ENCODE data around the gene FRMD4B.

Gene FRMD4B

DNA sequence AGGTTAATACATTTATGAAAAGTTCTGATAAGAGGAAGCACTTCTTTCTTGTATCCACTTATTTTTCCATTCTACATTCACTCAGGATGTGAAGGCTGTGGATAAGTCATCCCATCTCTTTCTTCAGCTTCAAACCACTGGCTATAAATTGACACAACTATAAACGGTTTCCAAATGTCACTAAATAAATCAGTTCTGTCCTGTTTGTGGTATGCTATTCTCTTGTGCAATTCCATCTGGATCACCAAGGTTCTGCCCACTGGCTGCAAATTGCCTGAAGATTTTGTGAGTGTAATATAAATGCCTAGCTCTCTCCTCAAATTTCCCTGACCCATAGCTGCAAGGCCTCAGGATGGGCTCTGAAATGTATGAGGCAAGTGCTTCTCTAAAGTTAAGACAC is 256.4 kb downstream of the FRMD4B start:
- Histone ChIP-seq H3K4me3 (ENCODE audit: low read length) (no peak overlapping the region), H3K36me3 (ENCODE audit: control insufficient read depth, insufficient read depth, low read length) (no peaks in the 10 kb centered on the region), H3K9me3 (ENCODE audit: control insufficient read depth, low read length) (no peaks in the 10 kb centered on the region), H3K9ac (ENCODE audit: low read length) (no peak overlapping the region), H3K27me3 (ENCODE audit: control insufficient read depth, insufficient read depth, low read length) (no peaks in the 10 kb centered on the region), H3K4me1 (ENCODE audit: control insufficient read depth, insufficient read depth, low read length) (no peaks in the 10 kb centered on the region)

- no peaks in the 10 kb centered on the region for H3K27me3 ChIP-seq (ENCODE audit: control insufficient read depth, insufficient read depth, low read length)
- H3K4me3 ChIP-seq (ENCODE audit: low read length), result no peak overlapping the region
- no peaks in the 10 kb centered on the region for H3K9me3 ChIP-seq (ENCODE audit: control insufficient read depth, low read length)
- no peaks in the 10 kb centered on the region for H3K4me1 ChIP-seq (ENCODE audit: control insufficient read depth, insufficient read depth, low read length)
- no peak overlapping the region for H3K9ac ChIP-seq (ENCODE audit: low read length)
- no peaks in the 10 kb centered on the region for H3K36me3 ChIP-seq (ENCODE audit: control insufficient read depth, insufficient read depth, low read length)
These were observed 257.4 kb downstream of the FRMD4B start for GRCh38 chr3:69128509-69128908.

DNA sequence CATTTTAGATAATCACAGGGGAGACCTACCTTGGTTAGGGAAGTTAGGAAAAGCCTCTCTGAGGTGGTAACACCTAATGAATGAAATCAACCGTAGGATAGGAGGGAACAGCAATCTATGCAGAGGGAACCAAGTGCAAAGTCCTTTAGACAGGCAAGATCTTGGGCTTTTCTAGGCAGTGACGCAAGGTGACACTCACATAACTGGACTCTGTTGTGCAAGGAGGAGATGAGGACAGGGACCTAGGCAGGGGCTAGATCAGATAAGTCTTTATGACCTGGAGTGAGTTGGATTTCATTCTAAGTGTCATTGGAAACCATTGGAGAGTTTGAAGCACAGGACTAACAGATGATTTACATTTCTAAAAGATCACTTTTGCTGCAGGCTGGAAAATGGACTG is 258.9 kb downstream of the FRMD4B start:
- Histone ChIP-seq H3K9ac (ENCODE audit: low read length) (no peak overlapping the region), H3K36me3 (ENCODE audit: control insufficient read depth, insufficient read depth, low read length) (no peaks in the 10 kb centered on the region), H3K27me3 (ENCODE audit: control insufficient read depth, insufficient read depth, low read length) (no peaks in the 10 kb centered on the region), H3K9me3 (ENCODE audit: control insufficient read depth, low read length) (no peaks in the 10 kb centered on the region), H3K4me1 (ENCODE audit: control insufficient read depth, insufficient read depth, low read length) (no peaks in the 10 kb centered on the region), H3K4me3 (ENCODE audit: low read length) (no peak overlapping the region)

DNA sequence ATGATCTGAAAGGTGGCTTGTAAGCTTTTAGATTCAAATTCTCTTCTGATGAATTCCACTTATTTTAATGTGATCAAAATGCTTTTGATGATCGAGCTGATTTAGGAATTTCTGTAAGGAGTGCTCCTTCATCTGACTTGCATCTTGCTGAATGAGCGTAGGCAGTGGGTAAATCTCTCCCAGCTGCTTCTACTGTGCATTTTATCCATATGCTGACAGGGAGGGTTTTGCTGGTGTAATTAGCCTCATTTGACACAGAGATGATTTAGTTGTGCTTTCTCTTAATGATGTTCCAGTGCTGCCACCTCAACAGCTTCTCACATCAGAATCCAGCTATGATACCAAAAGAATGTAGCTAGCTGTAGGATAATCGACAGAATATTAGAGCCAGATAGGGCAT is 259.7 kb downstream of the FRMD4B start:
- no peak overlapping the region for H3K9ac ChIP-seq (ENCODE audit: low read length)
- no peaks in the 10 kb centered on the region for H3K4me1 ChIP-seq (ENCODE audit: control insufficient read depth, insufficient read depth, low read length)
- no peak overlapping the region for H3K4me3 ChIP-seq (ENCODE audit: low read length)
- H3K36me3 ChIP-seq (ENCODE audit: control insufficient read depth, insufficient read depth, low read length), result no peaks in the 10 kb centered on the region
- H3K27me3 ChIP-seq (ENCODE audit: control insufficient read depth, insufficient read depth, low read length), result no peaks in the 10 kb centered on the region
- H3K9me3 ChIP-seq (ENCODE audit: control insufficient read depth, low read length), result no peaks in the 10 kb centered on the region

- Histone ChIP-seq H3K4me3 (ENCODE audit: low read length) (no peak within 1 kb of the TSS), H3K4me1 (ENCODE audit: control insufficient read depth, insufficient read depth, low read length) (no peaks in the 10 kb centered on the region), H3K36me3 (ENCODE audit: control insufficient read depth, insufficient read depth, low read length) (no peaks in the 10 kb centered on the region), H3K9ac (ENCODE audit: low read length) (no peak within 1 kb of the TSS), H3K27me3 (ENCODE audit: control insufficient read depth, insufficient read depth, low read length) (no peaks in the 10 kb centered on the region), H3K9me3 (ENCODE audit: control insufficient read depth, low read length) (no peaks in the 10 kb centered on the region)
These were observed 263.5 kb downstream of the FRMD4B start, which contains the start of gene LMOD3 for GRCh38 chr3:69122403-69122802. LMOD3 (minus strand) TSS chr3:69122595; CDS start chr3:69122386, 209 bp downstream.

GRCh38 chr3:69121950-69122349 is 263.9 kb downstream of the FRMD4B start:
- no peaks in the 10 kb centered on the region for H3K27me3 ChIP-seq (ENCODE audit: control insufficient read depth, insufficient read depth, low read length)
- H3K4me1 ChIP-seq (ENCODE audit: control insufficient read depth, insufficient read depth, low read length), result no peaks in the 10 kb centered on the region
- no peak overlapping the region for H3K9ac ChIP-seq (ENCODE audit: low read length)
- H3K4me3 ChIP-seq (ENCODE audit: low read length), result no peak overlapping the region
- no peaks in the 10 kb centered on the region for H3K9me3 ChIP-seq (ENCODE audit: control insufficient read depth, low read length)
- H3K36me3 ChIP-seq (ENCODE audit: control insufficient read depth, insufficient read depth, low read length), result no peaks in the 10 kb centered on the region

- Histone ChIP-seq H3K9me3 (ENCODE audit: control insufficient read depth, low read length) (no peaks in the 10 kb centered on the region), H3K9ac (ENCODE audit: low read length) (no peak overlapping the region), H3K4me3 (ENCODE audit: low read length) (no peak overlapping the region), H3K4me1 (ENCODE audit: control insufficient read depth, insufficient read depth, low read length) (no peaks in the 10 kb centered on the region), H3K36me3 (ENCODE audit: control insufficient read depth, insufficient read depth, low read length) (no peaks in the 10 kb centered on the region), H3K27me3 (ENCODE audit: control insufficient read depth, insufficient read depth, low read length) (no peaks in the 10 kb centered on the region)
These were observed 264.4 kb downstream of the FRMD4B start for GRCh38 chr3:69121513-69121912.

DNA sequence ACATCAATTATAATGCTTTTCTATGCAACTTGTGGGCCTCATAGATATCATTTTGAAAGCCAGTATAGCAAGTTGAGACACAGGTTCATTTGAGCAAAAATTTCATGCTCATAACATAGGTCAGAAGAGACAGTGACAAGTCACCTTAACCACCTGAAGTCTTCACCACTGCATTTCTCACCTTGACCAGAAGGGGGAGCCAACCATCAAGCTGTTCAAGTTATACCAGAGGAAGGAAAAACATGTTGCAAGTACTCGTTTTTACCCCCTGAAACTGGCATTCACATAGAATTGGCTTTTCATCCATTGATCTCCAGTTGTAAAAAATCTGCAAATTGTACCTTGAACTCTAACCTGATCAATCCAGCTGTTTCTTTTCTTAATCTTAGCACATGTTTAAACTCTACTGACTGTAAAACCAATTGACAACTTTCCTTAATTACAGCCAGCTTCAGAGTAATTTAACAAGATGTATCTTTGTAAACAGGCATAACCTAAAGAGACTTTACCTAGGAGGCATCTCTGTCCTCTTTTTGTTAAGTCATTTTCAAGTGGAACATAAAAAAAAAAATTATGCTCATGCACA is 264.9 kb downstream of the FRMD4B start:
- H3K4me3 ChIP-seq (ENCODE audit: low read length), result no peak overlapping the region
- H3K27me3 ChIP-seq (ENCODE audit: control insufficient read depth, insufficient read depth, low read length), result no peaks in the 10 kb centered on the region
- H3K9ac ChIP-seq (ENCODE audit: low read length), result no peak overlapping the region
- H3K9me3 ChIP-seq (ENCODE audit: control insufficient read depth, low read length), result no peaks in the 10 kb centered on the region
- H3K36me3 ChIP-seq (ENCODE audit: control insufficient read depth, insufficient read depth, low read length), result no peaks in the 10 kb centered on the region
- H3K4me1 ChIP-seq (ENCODE audit: control insufficient read depth, insufficient read depth, low read length), result no peaks in the 10 kb centered on the region
